ENCODE data around the gene HEMK1. TPM values are rescaled to one million over a fixed set of nuclear protein-coding genes. Genes with fewer than 3 reads are reported as not detected.

Gene HEMK1
- polyA plus RNA-seq, 3 donors = 24.0 to 33.4 (median 27.9) TPM

DNA sequence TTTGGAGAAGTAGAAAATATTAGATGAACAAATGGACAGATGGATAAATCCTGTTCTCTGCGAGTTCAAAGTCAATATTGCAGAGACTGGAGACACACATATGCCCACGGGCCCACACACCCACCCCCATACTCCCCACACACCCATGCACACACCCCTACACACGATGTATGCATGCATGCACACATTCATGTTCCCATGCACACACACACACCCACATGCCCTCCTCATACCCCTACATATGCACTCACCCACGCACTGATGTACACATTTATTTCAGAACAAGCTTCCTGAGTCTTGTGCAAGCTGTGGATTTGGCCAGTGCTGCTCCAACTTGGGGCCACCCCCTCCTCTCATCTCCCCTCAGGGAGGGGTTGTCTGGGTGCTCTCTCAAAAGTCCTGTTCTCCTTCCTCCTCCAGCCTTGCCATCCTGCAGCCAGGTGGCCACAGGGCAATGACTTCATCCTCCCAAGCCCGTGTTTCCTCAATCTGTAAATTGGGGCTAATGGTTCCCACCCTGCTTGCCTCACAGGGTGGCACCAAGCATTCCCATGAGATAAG is 64.0 kb downstream of the HEMK1 start:
- no peak for DNase-seq

DNA sequence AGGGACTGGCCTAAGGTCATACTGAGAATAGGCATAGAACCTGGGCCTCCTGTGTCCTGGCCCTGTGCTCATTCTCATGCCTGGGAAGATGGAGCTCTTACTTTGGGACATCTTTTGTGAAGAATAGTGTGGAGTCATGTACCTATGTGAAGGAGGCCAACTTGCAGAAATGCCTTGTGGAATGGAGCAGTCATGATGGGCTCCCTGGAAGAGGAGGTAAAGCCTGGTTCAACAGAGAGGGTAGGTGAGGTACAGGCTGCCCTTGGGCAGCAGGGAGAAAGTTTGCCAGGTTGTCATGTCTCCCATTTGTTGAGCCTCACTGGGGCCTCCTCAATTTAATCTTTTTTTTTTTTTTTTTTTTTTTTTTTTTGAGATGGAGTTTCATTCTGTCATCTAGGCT is 65.7 kb downstream of the HEMK1 start:
- no peak for DNase-seq

DNA sequence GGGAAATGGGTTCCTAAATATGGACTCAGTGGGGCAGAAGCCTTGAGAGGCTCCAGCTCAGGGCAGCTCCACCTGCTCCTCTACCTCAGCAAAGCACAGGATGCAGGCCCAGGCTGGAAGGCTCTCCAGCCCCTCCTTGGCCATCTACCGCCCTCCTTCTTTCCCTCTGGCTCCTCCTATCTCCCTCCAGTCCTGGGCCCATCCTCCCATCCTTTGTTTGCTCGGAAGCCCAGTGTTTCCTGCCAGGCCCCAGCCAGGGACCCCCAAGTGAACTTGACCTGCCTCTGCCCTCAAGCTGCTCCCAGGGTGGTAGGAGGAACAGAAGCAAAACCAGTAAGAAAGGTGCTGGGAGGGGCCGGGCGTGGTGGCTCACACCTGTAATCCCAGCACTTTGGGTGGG is 67.7 kb downstream of the HEMK1 start:
- no peak for DNase-seq

DNA sequence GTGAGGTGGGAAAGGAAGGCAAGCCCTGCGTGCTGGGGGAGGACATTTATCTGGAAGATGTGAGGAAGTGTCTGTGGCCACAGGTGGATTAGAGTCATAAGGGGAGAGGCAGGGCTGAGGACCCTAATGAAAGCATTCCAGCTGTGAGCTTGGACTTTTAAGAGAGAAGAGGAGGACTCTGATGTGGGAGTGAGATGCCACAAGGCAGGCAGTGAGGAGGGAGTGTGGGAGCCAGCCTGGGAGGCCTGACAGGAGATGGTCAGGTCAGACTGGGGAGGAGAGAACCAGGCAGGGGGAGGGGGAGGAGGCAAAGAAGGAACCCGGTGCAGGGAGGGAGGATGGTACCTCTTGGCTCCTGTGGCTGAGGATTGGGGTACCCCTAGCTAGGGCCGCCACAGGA is 68.6 kb downstream of the HEMK1 start:
- DNase-seq = no peak

DNA sequence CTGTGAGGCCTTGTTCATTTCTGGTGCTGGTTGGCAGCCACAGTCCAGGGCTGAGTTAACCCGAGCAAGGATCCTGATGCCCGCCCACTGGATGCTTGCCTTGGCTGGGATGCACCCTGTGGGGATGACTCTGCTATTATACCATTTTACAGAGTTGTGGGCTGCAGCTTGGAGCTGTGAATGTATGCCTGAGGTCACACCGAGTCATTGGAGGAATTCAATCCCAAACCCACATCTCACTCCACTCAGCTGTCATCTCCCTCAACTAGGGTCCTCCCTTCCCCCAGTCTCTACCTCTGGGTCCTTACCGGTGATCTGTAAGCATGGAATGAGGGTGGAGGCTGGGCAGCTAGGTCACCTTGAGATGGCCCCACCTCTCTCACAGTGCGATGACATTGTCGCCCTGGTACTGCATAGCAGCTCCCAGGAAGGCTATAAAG is 69.8 kb downstream of the HEMK1 start:
- DNase-seq = no peak

DNA sequence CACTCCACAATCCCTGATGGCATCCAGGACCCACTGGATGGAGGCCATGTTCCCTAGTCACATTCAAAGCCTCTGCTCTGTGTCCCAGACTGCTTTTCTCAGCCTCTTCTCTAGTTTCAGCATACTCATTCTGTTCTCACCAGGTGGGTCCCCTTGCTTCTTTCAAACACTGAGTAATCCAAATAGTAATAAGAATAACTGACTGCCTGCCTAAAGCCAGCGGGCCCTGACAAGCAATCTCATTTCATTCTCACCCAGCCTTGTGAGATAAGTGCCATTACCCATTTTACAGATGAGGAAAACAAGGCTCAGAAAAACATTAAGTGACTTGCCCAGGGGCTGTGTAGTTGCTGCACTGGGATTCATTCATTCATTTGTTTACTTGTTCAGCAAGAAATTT is 73.1 kb downstream of the HEMK1 start:
- no peak for DNase-seq

DNA sequence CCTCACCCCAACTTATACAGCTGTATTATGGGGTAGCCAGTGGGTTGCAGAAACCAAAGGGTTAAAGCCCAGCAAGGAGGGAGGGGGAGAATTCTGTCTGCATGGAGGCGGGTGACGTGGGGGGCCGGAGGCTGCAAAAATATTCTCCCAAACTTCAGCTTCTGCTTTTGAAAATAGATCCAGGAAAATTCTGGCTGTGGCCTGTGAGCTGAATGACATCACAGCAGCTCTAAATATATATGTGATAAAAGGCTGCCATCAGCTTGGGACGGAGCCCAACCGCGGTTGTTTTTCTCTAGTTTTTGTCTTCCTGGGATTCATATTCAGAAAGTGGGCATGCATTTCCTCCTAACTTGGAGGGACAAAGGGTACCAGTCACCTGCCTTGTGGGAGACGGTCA is 75.2 kb downstream of the HEMK1 start:
- no peak for DNase-seq

DNA sequence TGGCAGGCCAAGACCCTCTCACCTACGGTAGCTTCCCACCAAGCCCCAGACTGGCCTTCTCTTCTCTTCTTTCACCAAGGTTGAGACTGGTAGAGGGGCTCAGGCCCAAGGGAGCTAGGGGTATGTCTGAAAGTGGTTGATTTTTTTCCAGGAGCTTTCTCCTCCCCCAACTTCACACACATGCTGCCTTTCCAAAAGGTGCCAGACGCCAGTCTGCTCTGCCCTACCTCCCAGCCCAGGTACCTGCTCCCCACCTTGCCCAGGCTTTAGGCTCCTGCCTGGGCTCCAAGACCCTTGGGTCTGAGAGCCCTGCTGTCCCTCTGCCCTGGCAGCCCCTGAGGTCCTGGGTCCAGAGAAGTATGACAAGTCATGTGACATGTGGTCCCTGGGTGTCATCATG is 76.1 kb downstream of the HEMK1 start:
- no peak for DNase-seq

Other genes starting within 250 kb of the HEMK1 start
- 10 to 100 TPM; 65.4 to 95.1 (median 80.3) TPM for gene HYAL2, start 246.8 kb upstream of the HEMK1 start, polyA plus RNA-seq (ENCODE audit: insufficient read length in 3 of 3)
- 10 to 100 TPM; 23.8 to 29.8 (median 28.0) TPM for gene TUSC2, start 241.3 kb upstream of the HEMK1 start, polyA plus RNA-seq (ENCODE audit: insufficient read length in 3 of 3)
- 10 to 100 TPM; 21.0 to 22.6 (median 21.5) TPM for gene RASSF1, start 228.7 kb upstream of the HEMK1 start, polyA plus RNA-seq (ENCODE audit: insufficient read length in 3 of 3)
- 1 to 10 TPM; 3.4 to 4.5 (median 3.9) TPM for gene ZMYND10, start 223.8 kb upstream of the HEMK1 start, polyA plus RNA-seq (ENCODE audit: insufficient read length in 3 of 3)
- 10 to 100 TPM; 29.2 to 32.9 (median 32.3) TPM for gene NPRL2, start 218.7 kb upstream of the HEMK1 start, polyA plus RNA-seq (ENCODE audit: insufficient read length in 3 of 3)
- gene CYB561D2, start 218.7 kb upstream of the HEMK1 start, polyA plus RNA-seq (ENCODE audit: insufficient read length in 3 of 3) = 10 to 100 TPM; 16.8 to 17.9 (median 17.7) TPM
- gene TMEM115, start 210.0 kb upstream of the HEMK1 start, polyA plus RNA-seq (ENCODE audit: insufficient read length in 3 of 3) = 10 to 100 TPM; 38.7 to 50.1 (median 45.9) TPM
- 10 to 100 TPM; 17.2 to 18.3 (median 17.9) TPM for gene CACNA2D2, start 65.9 kb upstream of the HEMK1 start, polyA plus RNA-seq (ENCODE audit: insufficient read length in 3 of 3)
- gene C3orf18, start 1.8 kb upstream of the HEMK1 start, polyA plus RNA-seq (ENCODE audit: insufficient read length in 3 of 3) = 10 to 100 TPM; 15.7 to 21.2 (median 16.9) TPM
- gene CISH, start 42.3 kb downstream of the HEMK1 start, polyA plus RNA-seq (ENCODE audit: insufficient read length in 3 of 3) = 10 to 100 TPM; 30.8 to 43.8 (median 34.4) TPM
- gene MAPKAPK3, start 47.6 kb downstream of the HEMK1 start, polyA plus RNA-seq (ENCODE audit: insufficient read length in 3 of 3) = 10 to 100 TPM; 37.8 to 62.0 (median 61.0) TPM
- 1 to 10 TPM; 1.2 to 2.1 (median 2.0) TPM for gene DOCK3, start 105.4 kb downstream of the HEMK1 start, polyA plus RNA-seq (ENCODE audit: insufficient read length in 3 of 3)

All from renal pelvis (tissue), 4 donors.